Prostate gland (tissue), 2 donors: ENCODE results near the gene EIF3J. TPM values are rescaled to one million over a fixed set of nuclear protein-coding genes. Genes with fewer than 3 reads are reported as not detected.

Source experiments
- DNase-seq: peaks from one replicate; pipeline ENCODE4 v3.0.0-alpha.2; 2019; ENCODE audit warnings: low spot score
- H3K27ac ChIP-seq, 2 donors: fragments of 200-600 bp; sonication (generic); 2 replicates each; pipeline ENCODE4 v1.5.1; 2017 to 2019
- H3K27me3 ChIP-seq: fragments of 200-600 bp; sonication (generic); replicated peaks from 2 replicates; pipeline ENCODE4 v1.5.1; 2019; ENCODE audit not compliant: insufficient read depth
- H3K36me3 ChIP-seq, 2 donors: fragments of 200-600 bp; sonication (generic); 1 replicate in 1 of 2; 2 replicates in 1 of 2; pipeline versions ENCODE4 v1.5.1 to v1.8.1; 2017 to 2019
- H3K4me1 ChIP-seq: fragments of 200-600 bp; sonication (generic); replicated peaks from 2 replicates; pipeline ENCODE4 v1.5.1; 2019
- H3K4me3 ChIP-seq, 2 donors: fragments of 200-600 bp; sonication (generic); 2 replicates each; pipeline ENCODE4 v1.5.1; 2017 to 2019
- H3K9me3 ChIP-seq: fragments of 200-600 bp; sonication (generic); 2 replicates; pipeline ENCODE4 v1.5.1; 2017
- CTCF ChIP-seq, 4 experiments: fragments of 200-600 bp in 2 of 4; fragments of 450-650 bp in 2 of 4; sonication (generic) in 2 of 4; IDR thresholded peaks; 1 replicate in 3 of 4; 2 replicates in 1 of 4; pipeline ENCODE4 v1.5.1; 2016 to 2019; ENCODE audit warnings: antibody characterized with exemption in 4 of 4, mild to moderate bottlenecking in 2 of 4, moderate library complexity in 2 of 4
- POLR2A ChIP-seq: fragments of 450-650 bp; IDR thresholded peaks from one replicate; pipeline ENCODE4 v1.6.1; 2016; ENCODE audit warnings: antibody characterized with exemption, mild to moderate bottlenecking
- POLR2AphosphoS5 ChIP-seq: sonication (generic); formaldehyde crosslinking; IDR thresholded peaks from one replicate; pipeline ENCODE4 v1.6.1; 2017; ENCODE audit warnings: antibody characterized with exemption
- WGBS: methylation state at CpG from one replicate; pipeline ENCODE4 v1.1.5; 2018; 5-methylcytosine and 5-hydroxymethylcytosine counted together
- intact Hi-C: fragments of 100-400 bp; cut with DNase I; formaldehyde crosslinking; loops from one replicate; pipeline ENCODE4 v1.14.2; 2022
- total RNA-seq, 2 donors: library from RNA; depleted of rRNA; stranded (reverse); fragments of >200 nt; gene quantifications; one replicate each; pipeline ENCODE4 v1.1.0, GENCODE V29; 2016

Gene EIF3J
- total RNA-seq, 2 donors from 2014 or later = 33.1 to 51.7 TPM

GRCh38 chr15:44532689-44533088 is 4.3 kb upstream of the EIF3J start:
- TF ChIP-seq POLR2AphosphoS5 (no peak), CTCF (IDR thresholded peaks at IDR 0.05) (no peak), POLR2A (no peak)
- Histone ChIP-seq H3K36me3 (no peaks in the 10 kb centered on the region), H3K27ac (no peak overlapping the region), H3K27me3 (no peaks in the 10 kb centered on the region), H3K9me3 (no peaks in the 10 kb centered on the region), H3K4me1 (no peaks in the 10 kb centered on the region), H3K4me3 (no peak overlapping the region)
- WGBS = 98% methylated on average over 3 of the region's 3 CpGs
- intact Hi-C loops = no loop called here
- no peak for DNase-seq

- H3K9me3 ChIP-seq = no peaks in the 10 kb centered on the region
- H3K4me1 ChIP-seq = no peaks in the 10 kb centered on the region
- no peak overlapping the region for H3K27ac ChIP-seq
- DNase-seq = no peak
- WGBS = 97% methylated on average over 8 of the region's 8 CpGs
- H3K27me3 ChIP-seq = no peaks in the 10 kb centered on the region
- TF ChIP-seq CTCF (IDR thresholded peaks at IDR 0.05) = no peak
- TF ChIP-seq POLR2AphosphoS5 = no peak
- no peak for TF ChIP-seq POLR2A
- H3K36me3 ChIP-seq = no peaks in the 10 kb centered on the region
- H3K4me3 ChIP-seq = no peak overlapping the region
- intact Hi-C loops = loop anchor here (2.0 to 5.0 kb wide), 2 partner anchors 108 to 177 kb away; partner anchors contain the start of genes B2M, CTDSPL2 and PATL2
These were observed 1.9 kb upstream of the EIF3J start for GRCh38 chr15:44535092-44535491.

GRCh38 chr15:44535523-44536301 is 1.2 kb upstream of the EIF3J start:
- TF ChIP-seq POLR2AphosphoS5 = no peak
- no peak for TF ChIP-seq CTCF (IDR thresholded peaks at IDR 0.05)
- TF ChIP-seq POLR2A = no peak
- WGBS = 57% methylated on average over 36 of the region's 36 CpGs
- Histone ChIP-seq H3K27me3 (no peaks in the 10 kb centered on the region), H3K4me3 (peak overlapping the region; percentile 75 to 95), H3K36me3 (no peaks in the 10 kb centered on the region), H3K27ac (peak overlapping the region; percentile 94), H3K4me1 (no peaks in the 10 kb centered on the region), H3K9me3 (no peaks in the 10 kb centered on the region)
- peak; percentile 20 for DNase-seq
- intact Hi-C loops = loop anchor here (2.0 to 5.0 kb wide), 3 partner anchors 109 to 249 kb away; partner anchors contain the start of genes B2M, CTDSPL2 and PATL2

GRCh38 chr15:44536302-44536961 is 515 bp upstream of the EIF3J start:
- TF ChIP-seq POLR2AphosphoS5 (peak; percentile 57), CTCF (IDR thresholded peaks at IDR 0.05) (peak in 3 of 4 experiments; percentile 37 to 75 (median 56)), POLR2A (peak; percentile 86)
- H3K27ac ChIP-seq = peak overlapping the region; percentile 94
- no peaks in the 10 kb centered on the region for H3K4me1 ChIP-seq
- no peaks in the 10 kb centered on the region for H3K27me3 ChIP-seq
- H3K36me3 ChIP-seq = no peaks in the 10 kb centered on the region
- no peaks in the 10 kb centered on the region for H3K9me3 ChIP-seq
- WGBS = under 1% methylated on average over 42 of the region's 47 CpGs
- intact Hi-C loops = loop anchor here (2.0 to 5.0 kb wide), 2 partner anchors 176 to 250 kb away; partner anchors contain the start of genes B2M and PATL2
- peak overlapping the region; percentile 75 to 95 for H3K4me3 ChIP-seq
- peak; percentile 86 for DNase-seq
